ENCODE data around the gene SELENOM.

SELENOM gene, protein sequence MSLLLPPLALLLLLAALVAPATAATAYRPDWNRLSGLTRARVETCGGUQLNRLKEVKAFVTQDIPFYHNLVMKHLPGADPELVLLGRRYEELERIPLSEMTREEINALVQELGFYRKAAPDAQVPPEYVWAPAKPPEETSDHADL

DNA sequence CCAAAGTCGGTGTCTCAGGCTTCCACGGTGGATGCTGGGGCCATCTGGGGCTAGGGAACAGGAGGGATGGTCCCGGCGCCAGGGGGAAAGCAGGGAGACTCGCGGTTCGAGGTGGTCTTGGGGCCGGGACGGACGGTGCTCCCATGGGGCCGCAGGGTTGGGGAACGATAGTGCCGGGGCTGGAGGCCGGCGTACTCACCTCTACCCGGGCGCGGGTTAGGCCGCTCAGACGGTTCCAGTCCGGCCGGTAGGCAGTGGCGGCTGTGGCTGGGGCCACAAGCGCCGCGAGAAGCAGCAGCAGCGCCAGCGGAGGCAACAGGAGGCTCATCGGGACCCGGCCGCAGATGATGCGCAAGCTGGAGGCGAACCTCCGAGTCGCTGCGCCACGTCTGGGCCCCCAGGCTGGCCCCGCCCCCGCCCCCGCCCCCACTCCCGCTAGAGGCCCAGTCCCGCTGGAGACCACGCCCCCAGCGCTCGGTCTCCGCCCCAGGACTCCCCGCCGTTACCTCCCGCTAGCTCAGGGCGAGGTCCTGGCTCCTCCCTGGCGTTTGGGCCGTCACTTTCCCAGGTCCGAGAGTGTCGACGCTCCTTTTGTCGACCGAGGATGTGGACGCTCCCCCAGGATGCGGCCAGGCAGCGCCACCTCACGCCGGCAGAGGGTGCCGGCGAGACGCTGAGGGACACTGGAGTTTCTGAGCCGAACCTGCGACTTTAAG lies at the start of gene SELENOM:
Gene SELENOM (minus strand): TSS at position 391 of the 716 bp plus-strand sequence. CDS start 63 bp downstream, at position 328.
- DNase-seq, result peak; percentile 95

DNA sequence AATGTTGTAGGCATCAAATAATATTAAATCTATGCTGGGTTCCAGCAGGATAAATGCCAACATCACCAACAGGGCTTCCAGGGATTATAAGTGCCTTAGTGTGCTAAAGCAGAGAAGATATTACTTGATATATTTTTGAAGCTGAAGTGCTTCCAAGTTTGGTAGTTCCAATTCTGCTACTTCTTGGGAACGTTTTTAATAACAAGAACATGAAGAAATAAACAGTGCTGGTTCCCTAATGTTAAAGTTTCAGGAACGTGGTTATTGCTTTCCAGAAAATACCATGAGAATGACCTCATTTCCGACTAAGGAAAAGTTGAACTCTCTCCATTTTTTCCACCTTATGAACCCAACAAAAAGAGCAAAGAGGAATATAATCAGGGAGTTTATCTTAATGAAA lies 48.1 kb upstream of the SELENOM start:
- DNase-seq, result no peak

DNA sequence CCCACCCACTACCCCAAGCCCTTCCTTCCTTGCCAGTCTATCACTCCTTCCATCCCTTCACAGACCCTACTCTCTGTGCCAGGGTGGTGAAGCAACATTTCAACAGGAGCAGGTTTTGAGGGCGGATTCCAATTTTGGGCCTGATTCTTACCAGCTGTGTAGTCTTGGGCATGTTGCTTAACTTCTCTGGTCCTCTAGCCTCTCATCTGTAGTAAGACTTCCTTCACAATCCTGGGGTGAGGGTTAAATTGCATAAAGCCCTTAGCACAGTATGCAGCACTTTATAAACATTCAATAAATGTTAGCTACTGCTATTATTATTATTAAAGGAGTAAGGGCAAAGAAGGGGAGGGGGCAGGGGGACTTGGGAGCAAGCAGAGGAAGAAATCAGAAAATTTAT lies 47.6 kb upstream of the SELENOM start:
- no peak for DNase-seq

DNA sequence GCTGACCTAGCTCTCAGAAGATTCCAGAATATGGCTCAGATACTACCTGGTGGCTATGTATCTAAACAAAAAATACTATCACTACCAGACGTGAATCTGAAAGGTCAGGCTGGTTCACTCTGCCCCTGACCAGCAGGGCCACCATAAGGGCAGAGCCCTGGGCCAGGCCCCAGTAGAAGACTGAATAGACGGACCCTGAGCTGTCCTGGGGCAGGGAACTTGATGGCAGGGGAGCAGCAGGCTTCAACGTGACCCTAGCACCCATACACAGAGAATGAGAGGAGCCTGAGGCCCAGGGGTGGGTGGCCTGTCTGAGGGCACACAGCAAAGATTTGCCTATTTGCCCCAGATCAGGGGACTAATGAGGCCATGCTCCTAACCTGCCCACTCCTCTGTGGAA lies 46.0 kb upstream of the SELENOM start:
- DNase-seq, result no peak

DNA sequence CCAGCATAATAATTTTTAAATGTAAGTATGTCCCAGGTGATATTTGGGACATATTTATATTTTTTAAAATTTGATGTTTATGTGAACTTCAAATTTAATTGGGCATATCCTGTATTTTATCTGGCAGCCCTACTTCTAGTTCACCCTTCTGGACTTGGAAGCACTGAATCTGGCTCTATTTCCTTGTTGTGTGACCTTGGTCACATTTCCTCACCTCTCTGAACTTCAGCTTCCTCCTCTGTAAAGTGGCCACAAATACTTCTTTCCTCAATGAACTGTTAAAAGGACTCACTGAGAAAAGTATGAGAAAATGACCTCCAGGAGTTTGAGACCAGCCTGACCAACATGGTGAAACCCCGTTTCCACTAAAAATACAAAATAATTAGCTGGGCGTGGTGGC lies 44.5 kb upstream of the SELENOM start:
- DNase-seq, result no peak

DNA sequence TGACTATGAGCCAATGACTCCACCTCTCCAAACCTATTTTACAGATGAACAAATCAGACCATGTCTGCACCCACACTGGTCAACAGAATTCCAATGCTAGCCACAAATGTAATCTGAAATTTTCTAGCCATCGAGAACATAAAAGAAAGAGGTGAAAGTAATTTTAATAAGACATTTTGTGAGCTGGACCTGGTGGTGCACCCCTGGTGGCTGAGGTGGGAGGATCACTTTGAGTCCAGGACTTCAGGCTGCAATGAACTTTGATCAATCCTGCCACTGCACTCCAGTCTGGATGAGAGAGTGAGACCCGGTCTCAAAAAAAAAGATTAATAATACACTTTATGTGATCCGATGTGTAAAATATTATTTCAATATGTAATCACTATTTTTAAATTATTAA lies 43.2 kb upstream of the SELENOM start:
- no peak for DNase-seq

DNA sequence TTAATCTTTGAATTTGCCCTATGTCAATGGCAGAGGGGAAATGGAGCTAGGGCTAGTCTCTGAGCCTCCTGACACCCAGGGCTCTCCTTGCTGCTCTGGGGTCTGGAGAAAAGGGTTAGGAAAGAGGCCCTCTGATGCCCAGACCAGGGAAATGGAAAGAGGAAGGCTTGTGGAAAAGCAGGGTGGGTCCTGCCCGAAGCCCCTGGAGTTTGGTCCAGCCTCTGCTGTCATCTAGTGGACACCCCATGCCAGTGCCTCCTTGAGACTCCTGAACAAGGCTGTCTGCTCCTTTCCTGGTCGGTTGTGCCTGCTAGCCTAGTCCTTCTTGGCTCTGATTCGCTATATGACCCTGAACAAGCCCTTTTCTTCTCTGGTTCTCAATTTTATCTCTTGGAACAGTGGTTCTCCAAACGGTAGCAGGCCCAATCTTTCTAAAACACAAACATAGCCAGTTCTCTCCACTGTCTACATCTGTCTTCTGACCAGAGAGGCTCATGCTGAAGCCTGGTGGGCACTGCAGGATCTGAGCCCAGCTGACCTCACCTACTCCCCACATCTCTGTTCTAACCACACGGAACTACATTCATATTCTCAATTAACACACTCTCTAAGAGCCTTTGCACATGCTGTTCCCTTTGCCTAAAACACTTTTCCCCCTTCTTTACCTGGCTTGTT lies 41.7 kb upstream of the SELENOM start:
- DNase-seq, result peak; percentile 45

DNA sequence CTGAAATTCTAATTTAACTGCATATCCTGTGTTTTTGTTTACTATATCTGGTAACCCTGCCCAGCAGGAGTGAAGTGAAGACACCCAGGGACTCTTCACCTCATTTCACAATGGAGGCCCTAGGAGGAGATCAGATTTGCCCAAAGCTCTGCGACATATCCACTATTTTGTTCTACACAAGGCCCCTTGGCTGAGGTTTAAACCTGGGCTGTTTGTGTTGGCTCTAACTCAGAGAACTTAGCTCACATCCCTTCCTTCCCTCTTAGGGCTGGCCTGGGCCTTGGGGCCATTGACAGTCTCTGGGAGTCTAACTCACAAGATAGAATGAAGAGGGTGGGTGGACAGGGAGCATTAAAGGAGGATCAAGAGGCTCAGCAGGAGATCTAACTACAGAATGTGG lies 41.1 kb upstream of the SELENOM start:
- no peak for DNase-seq

DNA sequence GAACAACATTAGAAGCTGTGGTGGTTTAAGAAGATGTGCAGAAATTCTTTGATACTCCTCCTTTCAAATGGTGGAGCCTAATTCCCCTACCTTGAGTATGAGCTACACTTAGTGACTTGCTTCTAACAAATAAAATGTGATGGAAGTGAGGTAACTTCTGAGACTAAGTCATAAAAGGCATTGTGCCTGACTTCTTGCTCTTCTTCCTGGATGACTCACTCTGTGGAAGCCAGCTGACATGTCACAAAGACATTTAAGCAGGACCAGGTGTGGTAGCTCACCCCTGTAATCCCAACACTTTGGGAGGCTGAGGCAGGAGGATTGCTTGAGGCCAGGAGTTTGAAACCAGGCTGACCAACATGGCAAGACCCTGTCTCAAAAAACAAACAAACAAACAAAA lies 36.9 kb upstream of the SELENOM start:
- no peak for DNase-seq

DNA sequence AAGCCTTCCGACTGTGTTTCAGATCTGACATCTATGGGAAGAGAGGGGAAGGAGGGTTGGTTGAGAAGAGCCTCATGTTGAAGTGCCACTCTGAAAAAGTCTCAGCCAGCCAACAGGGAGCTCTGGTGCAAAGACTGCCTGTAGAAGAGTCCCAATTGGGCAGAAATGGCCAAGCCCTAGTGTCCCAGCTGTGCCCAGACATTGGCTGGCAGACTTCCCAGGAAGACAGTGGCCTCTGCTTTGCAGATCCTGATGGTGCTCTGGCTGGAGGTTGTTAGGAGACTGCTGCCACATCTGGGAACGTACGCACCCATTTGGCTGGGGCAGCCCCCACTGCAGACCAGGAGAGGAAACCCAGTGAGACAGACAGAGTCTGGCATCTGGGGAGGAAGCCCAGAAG lies 36.2 kb upstream of the SELENOM start:
- no peak for DNase-seq

DNA sequence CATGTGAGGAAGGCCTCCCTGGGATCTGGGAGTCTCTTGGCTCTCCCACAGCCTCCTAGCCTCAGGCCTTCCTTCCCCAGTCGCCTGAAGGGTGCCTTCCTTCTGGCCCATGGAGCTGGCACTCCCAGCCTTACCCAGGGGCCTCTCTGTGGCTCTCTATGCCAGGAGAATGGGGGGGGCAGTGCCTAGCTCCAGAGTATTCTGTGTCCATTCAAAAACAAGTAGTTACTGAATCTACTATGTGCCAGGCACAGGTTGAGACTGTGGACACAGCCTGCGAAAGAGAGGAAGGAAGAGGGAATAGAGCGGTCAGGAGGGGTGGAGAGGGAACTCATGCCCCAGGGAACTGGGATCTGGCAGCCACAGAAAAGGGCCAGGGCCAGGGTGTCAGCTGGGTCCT lies 35.7 kb upstream of the SELENOM start:
- DNase-seq, result no peak

DNA sequence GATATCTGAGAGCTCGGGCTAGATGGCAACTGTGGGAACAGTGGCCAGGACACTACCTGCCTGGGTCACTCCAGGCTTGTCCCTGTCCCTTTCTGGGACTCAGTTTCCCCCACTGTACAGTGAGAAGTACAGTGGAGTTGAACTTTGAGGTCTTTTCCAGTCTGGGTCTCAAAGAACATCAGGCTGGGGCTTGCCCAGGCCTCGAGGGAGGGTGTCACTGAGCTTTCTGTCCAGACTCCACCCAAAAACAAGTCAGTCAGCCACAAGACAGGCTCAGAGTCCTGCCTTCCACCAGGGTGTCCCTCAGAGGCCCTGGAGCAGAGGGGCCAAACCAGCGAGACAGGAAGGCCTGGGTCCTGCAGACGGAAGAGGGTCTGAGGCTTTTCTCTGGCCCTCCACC lies 34.9 kb upstream of the SELENOM start:
- no peak for DNase-seq

DNA sequence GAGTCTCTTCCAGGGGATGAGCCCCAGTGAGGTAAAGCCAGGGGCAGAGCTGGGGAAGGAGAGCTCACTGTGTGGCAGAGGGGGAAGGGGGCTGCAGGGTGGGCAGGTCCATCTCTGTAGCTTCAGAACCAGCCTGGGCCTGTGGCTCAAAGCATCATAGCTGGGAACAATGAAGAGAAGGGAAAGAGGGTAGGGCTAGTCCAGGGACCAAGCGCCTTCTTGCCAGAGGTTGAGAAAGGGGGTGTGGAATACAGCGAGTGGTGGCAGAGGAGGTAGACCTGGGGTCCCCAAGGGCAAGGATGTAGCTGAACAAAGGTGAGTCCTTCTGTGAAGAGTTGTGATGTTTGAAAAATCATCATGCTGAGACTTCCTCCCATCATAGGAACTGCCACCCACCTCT lies 34.2 kb upstream of the SELENOM start:
- DNase-seq, result no peak

DNA sequence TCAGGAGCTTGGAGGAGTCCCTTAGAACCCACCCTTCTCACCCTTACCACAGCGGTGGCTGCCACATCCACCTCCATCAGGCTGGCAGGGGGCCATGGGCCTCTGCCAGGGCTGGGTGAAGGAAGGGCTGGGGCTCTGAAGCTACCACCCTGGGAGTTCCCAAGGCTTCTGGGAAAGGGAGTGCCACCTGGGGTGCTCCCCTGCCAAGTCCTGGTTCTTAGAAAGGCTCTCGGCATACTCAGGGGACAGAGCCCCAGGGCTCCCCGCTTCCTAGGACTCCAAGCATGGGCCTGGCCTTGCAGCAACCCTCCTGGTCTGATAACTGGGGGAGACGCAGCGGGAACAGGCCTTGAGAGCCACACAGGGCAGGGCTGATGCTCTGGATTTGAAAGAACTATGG lies 33.4 kb upstream of the SELENOM start:
- no peak for DNase-seq

DNA sequence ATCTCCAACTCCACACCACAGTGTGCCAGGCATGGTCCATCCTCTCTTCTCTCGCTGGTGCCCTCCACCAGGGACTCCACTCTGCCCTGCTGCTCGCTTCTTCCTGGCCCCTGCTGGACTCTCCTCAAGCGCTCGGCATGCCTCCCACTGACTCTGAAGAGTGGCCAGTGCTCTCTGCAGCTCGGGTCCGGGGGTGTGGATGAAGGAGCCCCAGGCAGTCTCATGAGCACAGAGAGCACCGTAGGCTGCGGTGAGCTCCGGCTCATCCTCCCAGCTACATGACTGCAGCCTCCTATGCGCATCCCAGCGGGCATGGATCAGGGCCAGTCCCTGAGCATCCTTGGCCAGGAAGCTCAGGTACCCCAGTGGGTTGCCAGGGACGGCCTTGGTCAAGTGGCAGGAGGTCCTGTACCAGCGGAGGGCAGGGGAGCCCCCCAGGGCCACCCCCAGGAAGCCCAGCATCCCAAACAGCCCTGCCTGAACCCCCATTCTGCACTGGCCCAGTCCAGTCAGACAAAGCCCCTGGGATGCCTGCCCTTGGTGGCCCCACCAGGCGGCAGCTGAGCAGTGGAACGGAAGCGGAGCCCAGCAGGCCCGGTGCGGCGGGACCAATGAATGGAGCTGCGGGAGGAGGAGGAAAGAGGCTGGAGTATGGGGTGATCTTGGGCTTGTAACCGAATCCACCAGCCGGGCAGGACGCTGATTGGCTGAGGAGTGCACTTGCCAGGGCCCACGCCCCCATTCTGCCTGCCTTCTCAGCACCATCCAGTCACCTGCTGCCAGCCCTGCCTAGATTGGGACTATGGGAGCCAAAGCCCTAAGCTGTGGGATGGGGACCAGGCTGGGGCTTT lies 32.7 kb upstream of the SELENOM start, which contains the start of gene PLA2G3:
Gene PLA2G3 (minus strand): TSS at position 643 of the 851 bp plus-strand sequence. CDS start 154 bp downstream, at position 489.
- DNase-seq, result no peak

DNA sequence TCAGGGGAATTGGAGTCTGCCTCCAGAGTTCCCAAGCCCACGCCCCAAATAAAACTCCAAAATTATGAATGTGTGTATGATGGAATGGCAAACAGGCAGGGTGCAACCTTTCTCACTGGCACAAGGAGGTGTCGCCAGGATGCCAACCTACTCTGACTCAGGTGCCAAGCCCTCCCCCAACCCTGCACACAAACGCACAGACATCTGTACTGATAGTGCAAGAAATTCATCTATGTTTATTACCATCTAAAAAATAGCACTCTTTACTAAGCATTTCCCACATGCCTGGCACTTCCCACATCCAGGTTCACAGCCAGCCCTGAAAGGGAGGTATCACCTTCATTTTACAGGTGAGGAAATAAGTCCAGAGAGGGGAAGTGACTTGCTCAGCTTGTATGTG lies 31.7 kb upstream of the SELENOM start:
- no peak for DNase-seq

DNA sequence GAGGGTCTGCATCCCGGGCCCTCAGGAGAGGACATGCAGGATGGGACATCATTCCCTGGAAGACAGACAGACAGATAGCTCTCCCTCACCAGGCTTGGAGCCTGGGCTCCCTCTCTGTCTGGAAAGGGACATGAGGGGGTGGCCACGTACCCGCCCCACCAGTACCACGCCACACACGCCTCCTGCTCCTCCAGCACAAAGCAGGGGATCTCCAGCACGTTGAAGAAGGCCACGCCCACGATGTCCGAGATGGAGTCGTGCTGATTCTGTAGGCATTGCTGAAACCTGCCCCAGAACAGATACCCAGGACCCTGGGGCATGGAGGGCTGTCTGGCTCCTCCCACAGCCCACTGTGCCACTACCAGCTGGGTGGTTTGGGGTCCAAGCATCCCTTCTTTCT lies 30.8 kb upstream of the SELENOM start:
- no peak for DNase-seq

DNA sequence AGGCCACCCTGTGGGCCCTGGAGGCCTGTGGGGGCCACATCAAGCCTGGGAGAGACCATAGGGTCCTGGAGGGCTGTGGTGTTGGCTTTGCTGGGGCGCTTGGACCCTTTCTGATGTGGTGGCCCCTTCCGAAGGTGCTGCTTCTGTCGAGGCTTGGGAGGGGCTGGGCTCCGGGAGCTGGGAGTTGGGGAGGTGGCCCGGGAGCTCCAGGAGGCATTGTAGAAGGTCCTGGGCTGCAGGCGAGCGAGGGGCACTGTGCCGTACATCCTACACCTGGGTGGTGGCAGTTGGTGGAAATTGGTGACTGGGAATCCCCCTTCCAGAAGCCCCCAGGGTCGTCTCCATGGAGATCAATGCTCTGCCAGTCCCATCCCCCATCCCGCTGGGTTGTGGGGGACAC lies 30.4 kb upstream of the SELENOM start:
- DNase-seq, result no peak

DNA sequence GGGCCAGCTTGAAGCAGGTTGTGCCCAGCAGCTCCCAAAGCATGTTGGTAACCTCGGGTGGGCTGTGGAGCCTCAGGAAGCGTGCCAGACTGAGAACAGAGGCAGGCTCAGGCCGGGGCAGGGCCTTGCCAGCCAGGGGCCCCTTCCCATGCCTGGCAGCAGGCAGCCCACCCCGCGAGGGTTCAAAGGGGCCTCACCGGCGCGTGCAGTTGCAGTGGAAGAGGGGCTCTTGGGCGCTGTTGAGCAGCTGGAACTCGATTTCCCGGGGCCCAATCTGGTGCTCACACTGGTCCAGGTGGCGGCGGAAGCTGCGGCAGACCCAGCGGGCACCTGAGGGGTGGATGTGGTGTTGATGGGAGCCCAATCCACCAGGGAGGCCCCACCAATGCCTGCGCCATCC lies 29.3 kb upstream of the SELENOM start:
- DNase-seq, result no peak

DNA sequence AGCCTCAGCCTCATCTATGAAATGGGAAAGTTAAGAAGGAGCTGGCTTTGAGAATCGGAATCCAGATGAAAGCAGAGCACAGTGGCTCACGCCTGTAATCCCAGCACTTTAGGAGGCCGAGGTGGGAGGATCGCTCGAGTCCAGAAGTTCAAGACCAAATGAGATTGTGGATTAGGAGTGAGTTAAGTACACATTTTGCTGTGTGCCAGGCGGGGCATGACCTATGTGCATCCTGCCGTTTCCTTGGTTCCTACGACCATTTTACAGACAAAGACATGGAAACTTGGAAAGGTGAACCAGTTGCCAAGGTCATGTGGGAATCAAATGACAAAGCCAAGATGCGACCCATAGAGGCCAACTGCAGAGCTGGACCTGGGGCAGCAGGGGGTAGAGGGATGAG lies 28.8 kb upstream of the SELENOM start:
- DNase-seq, result no peak

DNA sequence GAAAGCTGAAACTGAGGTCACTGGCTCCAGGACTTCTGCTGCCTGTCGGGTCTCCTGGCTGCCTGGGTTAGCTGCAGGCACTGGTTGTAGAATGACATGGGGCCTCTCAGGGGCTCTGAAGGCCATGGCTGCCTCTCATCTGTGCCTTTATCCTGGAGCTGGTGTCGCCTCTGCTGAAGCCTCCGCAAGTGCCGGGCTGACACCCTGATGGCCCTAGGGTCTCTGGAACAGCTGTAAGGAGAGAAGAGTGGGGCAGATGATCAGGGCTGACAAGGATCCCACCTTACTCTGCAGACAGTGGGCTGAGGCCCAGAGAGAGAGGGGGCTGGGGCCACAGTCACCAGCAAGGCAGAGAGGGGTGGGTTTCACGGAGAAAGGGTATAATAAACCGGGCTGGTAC lies 28.3 kb upstream of the SELENOM start:
- no peak for DNase-seq

DNA sequence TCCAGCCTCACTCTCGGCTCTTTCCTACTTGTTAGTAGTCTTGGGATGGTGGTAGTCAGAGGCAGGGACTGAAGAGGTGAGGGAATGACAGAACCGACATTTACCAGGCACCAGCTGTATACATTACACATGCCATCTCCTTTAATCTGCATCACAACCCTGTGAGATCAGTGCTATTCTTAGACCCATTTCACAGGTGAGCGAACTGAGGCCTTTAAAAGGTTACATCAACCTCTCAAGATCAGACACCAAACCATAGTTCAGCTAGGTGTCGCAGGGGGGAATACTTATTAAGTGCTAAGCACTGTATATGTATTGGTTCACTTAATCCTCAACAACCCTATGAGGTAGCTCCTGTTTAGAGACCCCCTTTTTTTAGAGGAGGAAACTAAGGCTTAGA lies 27.3 kb upstream of the SELENOM start:
- no peak for DNase-seq

DNA sequence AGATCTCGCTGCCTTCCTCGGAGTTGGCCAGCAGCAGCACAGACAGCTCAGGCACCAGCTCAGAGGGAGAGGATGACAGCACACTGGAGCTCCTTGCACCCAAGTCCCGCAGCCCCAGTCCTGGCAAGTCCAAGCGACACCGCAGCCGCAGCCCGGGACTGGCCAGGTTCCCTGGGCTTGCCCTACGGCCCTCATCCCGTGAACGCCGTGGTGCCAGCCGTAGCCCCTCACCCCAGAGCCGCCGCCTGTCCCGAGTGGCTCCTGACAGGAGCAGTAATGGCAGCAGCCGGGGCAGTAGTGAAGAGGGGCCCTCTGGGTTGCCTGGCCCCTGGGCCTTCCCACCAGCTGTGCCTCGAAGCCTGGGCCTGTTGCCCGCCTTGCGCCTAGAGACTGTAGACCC lies 26.5 kb upstream of the SELENOM start:
- DNase-seq, result no peak
